ENCODE results near the gene GOLM1. TPM values are rescaled to one million over a fixed set of nuclear protein-coding genes. Genes with fewer than 3 reads are reported as not detected.

The GOLM1 gene
- total and polyA plus RNA-seq, 9 of the 15 experiments (the other 6 are each of a cell fraction or from before 2014, with no cell fraction given), result 0.09 to 0.96 (median 0.40) TPM; not detected in 4

DNA sequence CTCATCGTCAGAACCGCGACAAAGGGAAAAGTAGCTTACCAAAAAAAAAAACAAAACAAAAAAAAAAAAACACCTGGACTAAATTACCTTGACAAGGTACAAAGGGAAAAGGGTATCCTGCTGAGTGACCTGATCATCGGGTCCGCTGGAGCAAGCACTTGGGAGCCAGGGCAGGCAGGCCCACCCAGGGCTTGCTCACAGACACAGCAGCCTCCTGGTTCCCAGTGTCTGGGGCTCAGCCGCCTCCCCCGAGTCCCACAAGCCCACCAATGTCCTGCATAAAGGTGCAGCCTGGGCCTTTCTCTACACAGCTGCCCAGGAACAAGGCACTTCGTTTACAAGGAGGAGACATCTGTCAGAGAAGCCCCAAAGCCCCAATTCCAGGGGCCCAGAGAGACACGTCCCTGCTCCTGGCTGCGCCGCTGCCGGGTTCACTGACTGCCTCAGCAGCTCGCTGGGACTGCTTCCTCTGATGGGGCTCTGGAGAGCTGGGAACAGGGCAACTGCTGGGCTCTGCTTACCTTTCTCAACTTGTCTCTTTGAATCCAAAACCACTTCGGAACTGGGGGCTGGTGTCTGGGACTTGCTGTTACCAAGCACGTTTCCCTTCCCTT is 63.4 kb downstream of the GOLM1 start (continued):
- TF ChIP-seq, protein P1, sequence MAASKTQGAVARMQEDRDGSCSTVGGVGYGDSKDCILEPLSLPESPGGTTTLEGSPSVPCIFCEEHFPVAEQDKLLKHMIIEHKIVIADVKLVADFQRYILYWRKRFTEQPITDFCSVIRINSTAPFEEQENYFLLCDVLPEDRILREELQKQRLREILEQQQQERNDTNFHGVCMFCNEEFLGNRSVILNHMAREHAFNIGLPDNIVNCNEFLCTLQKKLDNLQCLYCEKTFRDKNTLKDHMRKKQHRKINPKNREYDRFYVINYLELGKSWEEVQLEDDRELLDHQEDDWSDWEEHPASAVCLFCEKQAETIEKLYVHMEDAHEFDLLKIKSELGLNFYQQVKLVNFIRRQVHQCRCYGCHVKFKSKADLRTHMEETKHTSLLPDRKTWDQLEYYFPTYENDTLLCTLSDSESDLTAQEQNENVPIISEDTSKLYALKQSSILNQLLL (CRISPR knock-in tag; IDR thresholded peaks at IDR 0.05; ENCODE audit: borderline replicate concordance), result no peak
- TF ChIP-seq ZFPM2 (CRISPR knock-in tag; IDR thresholded peaks at IDR 0.05) (no peak), LARP7 (IDR thresholded peaks at IDR 0.05) (no peak), CREB3 (tag; conservative IDR thresholded peaks at IDR 0.05; ENCODE audit: low read depth) (no peak), NRF1 (conservative IDR thresholded peaks at IDR 0.05 in 1 of 2, IDR thresholded peaks at IDR 0.05 in 1 of 2) (no peak), RBM39 (optimal IDR thresholded peaks at IDR 0.05; ENCODE audit: low read depth, low read length) (no peak), ZMIZ1 (IDR thresholded peaks at IDR 0.05; ENCODE audit: low read depth in 2 of 2, low read length in 2 of 2) (no peak)

All from K562 (cell line).